HG03457 (cell line): ENCODE measurements around the gene MAML2.

Source experiments
- ATAC-seq: cut with Tn5 transposase; IDR thresholded peaks from one replicate; pipeline ENCODE4 v1.9.1; 2021; ENCODE audit warnings: moderate number of reproducible peaks; ENCODE audit not compliant: unreplicated experiment

The MAML2 gene

GRCh38 chr11:96161307-96162089 lies 181.5 kb downstream of the MAML2 start:
- no peak for ATAC-seq

GRCh38 chr11:96160732-96161306 lies 182.2 kb downstream of the MAML2 start:
- ATAC-seq, result no peak

- ATAC-seq, result no peak
These were observed 183.0 kb downstream of the MAML2 start for GRCh38 chr11:96159968-96160367.

- ATAC-seq, result no peak
These were observed 184.9 kb downstream of the MAML2 start for GRCh38 chr11:96158126-96158525.

GRCh38 chr11:96157517-96157873 lies 185.5 kb downstream of the MAML2 start:
- no peak for ATAC-seq

GRCh38 chr11:96156379-96156722 lies 186.6 kb downstream of the MAML2 start:
- ATAC-seq, result no peak

GRCh38 chr11:96155627-96156378 lies 187.2 kb downstream of the MAML2 start:
- peak; percentile 53 for ATAC-seq

GRCh38 chr11:96154802-96155520 lies 188.0 kb downstream of the MAML2 start:
- ATAC-seq, result no peak

GRCh38 chr11:96152623-96153022 lies 190.4 kb downstream of the MAML2 start:
- no peak for ATAC-seq

GRCh38 chr11:96151501-96151900 lies 191.5 kb downstream of the MAML2 start:
- no peak for ATAC-seq

GRCh38 chr11:96150609-96151008 lies 192.4 kb downstream of the MAML2 start:
- ATAC-seq, result no peak

GRCh38 chr11:96149743-96150555 lies 193.0 kb downstream of the MAML2 start:
- ATAC-seq, result no peak

- ATAC-seq, result no peak
These were observed 195.0 kb downstream of the MAML2 start for GRCh38 chr11:96147906-96148486.

- ATAC-seq, result no peak
These were observed 195.8 kb downstream of the MAML2 start for GRCh38 chr11:96147186-96147585.

- no peak for ATAC-seq
These were observed 196.2 kb downstream of the MAML2 start for GRCh38 chr11:96146765-96147164.

GRCh38 chr11:96145163-96145585 lies 197.8 kb downstream of the MAML2 start:
- no peak for ATAC-seq

GRCh38 chr11:96144553-96144952 lies 198.4 kb downstream of the MAML2 start:
- no peak for ATAC-seq

GRCh38 chr11:96143041-96143521 lies 199.9 kb downstream of the MAML2 start:
- ATAC-seq, result no peak

- no peak for ATAC-seq
These were observed 201.4 kb downstream of the MAML2 start for GRCh38 chr11:96141626-96142025.

- ATAC-seq, result no peak
These were observed 203.3 kb downstream of the MAML2 start for GRCh38 chr11:96139691-96140090.
